ENCODE results near the gene IGBP1.
"Not testable (repeated sequence)": the region's sequence is repeated elsewhere in the genome, so short reads cannot be mapped to it uniquely, and the experiment has no call there.

GRCh38 chrX:70123014-70123413, 10.2 kb upstream of the IGBP1 start:
- TF ChIP-seq CTCF (IDR thresholded peaks at IDR 0.05; ENCODE audit: insufficient read depth, low read length, poor library complexity, severe bottlenecking); EZH2phosphoT487 (conservative IDR thresholded peaks at IDR 0.05; ENCODE audit: low read length): not testable (repeated sequence)
